Mammary epithelial cell (primary cell): ENCODE measurements around the gene SYVN1.

Experiments
- EZH2 ChIP-seq: IDR thresholded peaks from 2 replicates; pipeline ENCODE4 v1.6.1; 2012; ENCODE audit warnings: low read length, inconsistent platforms, borderline replicate concordance
- TF ChIP-seq, protein P1 (sequence below), 2 donors: IDR thresholded peaks in 1 of 2; conservative IDR thresholded peaks in 1 of 2; 2 replicates each; pipeline ENCODE4 v1.5.1; 2011 to 2012; ENCODE audit warnings: inconsistent platforms in 2 of 2, low read length in 2 of 2, mild to moderate bottlenecking in 2 of 2, control low read depth in 1 of 2, low read depth in 1 of 2; ENCODE audit not compliant: insufficient read depth in 1 of 2; ENCODE audit errors: extremely low read depth in 1 of 2

DNA sequence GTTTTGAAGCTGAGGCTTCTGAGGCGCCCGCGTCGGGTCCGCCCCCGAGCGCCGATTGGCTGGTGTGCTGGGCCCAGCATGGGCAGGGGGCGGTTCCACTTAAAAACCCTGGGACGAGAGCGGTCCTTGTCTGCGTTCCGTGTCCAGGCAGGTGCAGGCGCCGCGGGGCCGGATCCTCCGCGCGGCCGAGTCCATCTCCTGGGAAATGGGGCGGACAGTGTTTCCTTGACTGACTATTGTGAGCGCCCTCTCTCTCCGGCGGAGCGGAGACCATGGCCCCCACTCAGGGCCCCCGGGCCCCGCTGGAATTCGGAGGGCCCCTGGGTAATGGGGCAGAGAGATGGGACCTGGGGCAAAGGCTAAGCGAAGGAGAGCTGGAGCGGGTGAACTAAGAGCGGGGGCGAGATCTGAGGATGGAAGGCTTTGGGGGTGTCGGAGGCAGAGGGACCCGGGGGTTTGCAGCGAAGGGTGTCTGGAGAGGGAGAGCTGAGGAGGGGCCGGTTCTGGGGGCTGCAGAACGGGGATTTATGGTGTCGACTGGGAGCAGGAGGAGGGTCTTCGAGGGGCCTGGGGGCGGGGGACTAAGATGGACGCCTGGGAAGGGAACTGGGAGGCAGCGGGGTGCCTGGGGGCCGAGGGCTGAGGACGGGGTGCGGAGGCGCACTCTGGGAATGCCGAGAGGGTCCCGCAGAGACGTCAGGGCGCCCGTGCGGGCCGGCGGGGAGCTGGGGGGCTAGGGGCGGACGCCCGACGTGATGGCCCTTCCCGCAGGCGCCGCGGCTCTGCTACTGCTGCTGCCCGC is 22.4 kb downstream of the SYVN1 start, which contains the start of gene TM7SF2:
- TF ChIP-seq, protein P1, sequence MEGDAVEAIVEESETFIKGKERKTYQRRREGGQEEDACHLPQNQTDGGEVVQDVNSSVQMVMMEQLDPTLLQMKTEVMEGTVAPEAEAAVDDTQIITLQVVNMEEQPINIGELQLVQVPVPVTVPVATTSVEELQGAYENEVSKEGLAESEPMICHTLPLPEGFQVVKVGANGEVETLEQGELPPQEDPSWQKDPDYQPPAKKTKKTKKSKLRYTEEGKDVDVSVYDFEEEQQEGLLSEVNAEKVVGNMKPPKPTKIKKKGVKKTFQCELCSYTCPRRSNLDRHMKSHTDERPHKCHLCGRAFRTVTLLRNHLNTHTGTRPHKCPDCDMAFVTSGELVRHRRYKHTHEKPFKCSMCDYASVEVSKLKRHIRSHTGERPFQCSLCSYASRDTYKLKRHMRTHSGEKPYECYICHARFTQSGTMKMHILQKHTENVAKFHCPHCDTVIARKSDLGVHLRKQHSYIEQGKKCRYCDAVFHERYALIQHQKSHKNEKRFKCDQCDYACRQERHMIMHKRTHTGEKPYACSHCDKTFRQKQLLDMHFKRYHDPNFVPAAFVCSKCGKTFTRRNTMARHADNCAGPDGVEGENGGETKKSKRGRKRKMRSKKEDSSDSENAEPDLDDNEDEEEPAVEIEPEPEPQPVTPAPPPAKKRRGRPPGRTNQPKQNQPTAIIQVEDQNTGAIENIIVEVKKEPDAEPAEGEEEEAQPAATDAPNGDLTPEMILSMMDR (conservative IDR thresholded peaks at IDR 0.05 in 1 of 2, IDR thresholded peaks at IDR 0.05 in 1 of 2; ENCODE audit: extremely low read depth in 1 of 2, insufficient read depth in 1 of 2, low read depth in 1 of 2, low read length in 2 of 2) = no peak
- TF ChIP-seq EZH2 = no peak
